SK-N-DZ (cell line): ENCODE data around the gene TTC38. TPM values are rescaled to one million over a fixed set of nuclear protein-coding genes. Genes with fewer than 3 reads are reported as not detected.
A peak's percentile ranks its signal among the peaks of the same experiment; 100 is the strongest.

Source experiments
- DNase-seq: peaks from one replicate; pipeline ENCODE4 v3.0.0-alpha.2; 2015; ENCODE audit warnings: low spot score
- polyA plus RNA-seq, 2 experiments: library from polyadenylated mRNA; depleted of rRNA; stranded (reverse); fragments of >200 nt; gene quantifications; 2 replicates each; pipeline ENCODE4 v1.2.3, GENCODE V29; 2014

The TTC38 gene
- 21.8 and 27.4 TPM in 2 replicates for polyA plus RNA-seq (2014; cell fraction: cytosol; rRNA removed)
- 34.4 and 46.3 TPM in 2 replicates for polyA plus RNA-seq (2014; cell fraction: nucleus; rRNA removed)

DNA sequence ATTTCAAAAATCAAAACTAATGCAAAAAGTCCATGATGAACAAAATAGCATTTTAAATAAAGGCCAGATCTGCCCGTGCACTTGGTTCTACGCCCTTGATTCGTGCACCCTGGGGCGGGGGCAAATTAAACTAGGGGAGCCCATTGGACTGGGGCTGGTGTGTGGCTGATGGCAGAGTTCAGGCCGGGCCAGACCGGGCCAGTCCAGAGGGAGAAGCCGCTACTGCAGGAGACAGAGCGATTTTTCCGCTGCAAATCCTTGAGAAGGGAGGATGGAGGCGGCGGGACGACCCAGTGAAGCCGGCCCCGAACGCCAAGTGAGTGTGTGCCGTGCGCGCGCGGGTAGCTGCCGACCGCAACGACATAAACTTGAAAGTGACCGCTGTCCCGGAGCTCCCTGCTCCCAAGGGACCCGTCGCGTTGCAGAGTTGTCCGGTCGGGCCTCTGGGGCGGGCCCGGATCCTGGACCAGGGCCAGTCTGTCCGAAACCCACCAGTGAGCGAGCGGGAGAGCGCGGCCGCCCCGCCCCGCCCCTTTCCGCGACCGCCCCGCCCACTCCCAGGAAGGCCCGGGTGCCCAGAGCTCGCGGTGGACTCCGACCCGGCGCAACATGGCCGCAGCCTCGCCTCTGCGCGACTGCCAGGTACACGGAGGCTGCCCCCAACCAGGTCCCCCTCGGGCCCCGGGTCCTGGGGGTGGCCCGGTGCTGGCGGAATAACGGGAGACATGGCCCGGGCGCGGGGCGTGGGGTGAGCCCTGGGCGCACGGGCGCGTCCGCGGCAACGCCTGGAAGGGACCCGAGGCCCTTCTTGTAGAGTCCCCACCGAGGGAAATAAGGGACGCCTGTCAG, at the start of gene TTC38:
TSS of gene TTC38 (plus strand) at position 578 of the 849 bp plus-strand sequence. CDS start at position 610, 32 bp downstream.
- DNase-seq, result peak; percentile 84

DNA sequence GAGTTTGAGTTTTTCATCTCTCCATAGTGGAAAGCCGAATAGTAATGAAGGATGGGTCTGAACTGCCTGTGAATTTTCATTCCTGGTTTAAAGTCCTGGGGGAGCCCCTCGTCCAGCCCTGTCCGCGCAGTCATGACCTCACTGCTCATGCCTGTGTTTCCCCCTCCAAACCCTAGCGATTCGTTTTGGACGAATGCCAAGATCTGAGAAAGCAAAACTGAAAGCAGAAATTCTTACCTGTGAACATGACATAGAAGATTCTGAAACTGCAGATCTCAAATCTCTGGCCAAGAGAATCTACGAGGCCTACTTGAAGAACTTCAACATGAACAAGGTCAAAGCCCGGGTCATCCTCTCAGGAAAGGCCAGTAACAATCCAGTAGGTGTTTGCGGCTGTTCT, 48.2 kb upstream of the TTC38 start:
- no peak for DNase-seq

DNA sequence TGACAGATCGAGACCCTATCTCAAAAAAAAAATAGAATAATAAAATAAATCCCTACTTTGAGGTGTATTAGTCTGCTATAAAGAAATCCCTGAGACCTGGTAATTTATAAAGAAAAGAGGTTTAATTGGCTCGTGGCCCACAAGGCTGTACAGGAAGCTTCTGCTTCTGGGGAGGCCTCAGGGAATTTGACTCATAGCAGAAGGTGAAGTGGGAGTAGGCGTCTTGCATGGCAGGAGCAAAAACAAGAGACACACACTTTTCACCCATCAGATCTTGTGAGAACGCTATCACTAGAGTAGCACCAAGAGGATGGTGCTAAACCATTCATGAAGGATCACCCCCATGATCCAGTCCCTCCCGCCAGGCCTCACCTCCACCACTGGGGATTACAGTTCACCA, 46.9 kb upstream of the TTC38 start:
- DNase-seq, result no peak

DNA sequence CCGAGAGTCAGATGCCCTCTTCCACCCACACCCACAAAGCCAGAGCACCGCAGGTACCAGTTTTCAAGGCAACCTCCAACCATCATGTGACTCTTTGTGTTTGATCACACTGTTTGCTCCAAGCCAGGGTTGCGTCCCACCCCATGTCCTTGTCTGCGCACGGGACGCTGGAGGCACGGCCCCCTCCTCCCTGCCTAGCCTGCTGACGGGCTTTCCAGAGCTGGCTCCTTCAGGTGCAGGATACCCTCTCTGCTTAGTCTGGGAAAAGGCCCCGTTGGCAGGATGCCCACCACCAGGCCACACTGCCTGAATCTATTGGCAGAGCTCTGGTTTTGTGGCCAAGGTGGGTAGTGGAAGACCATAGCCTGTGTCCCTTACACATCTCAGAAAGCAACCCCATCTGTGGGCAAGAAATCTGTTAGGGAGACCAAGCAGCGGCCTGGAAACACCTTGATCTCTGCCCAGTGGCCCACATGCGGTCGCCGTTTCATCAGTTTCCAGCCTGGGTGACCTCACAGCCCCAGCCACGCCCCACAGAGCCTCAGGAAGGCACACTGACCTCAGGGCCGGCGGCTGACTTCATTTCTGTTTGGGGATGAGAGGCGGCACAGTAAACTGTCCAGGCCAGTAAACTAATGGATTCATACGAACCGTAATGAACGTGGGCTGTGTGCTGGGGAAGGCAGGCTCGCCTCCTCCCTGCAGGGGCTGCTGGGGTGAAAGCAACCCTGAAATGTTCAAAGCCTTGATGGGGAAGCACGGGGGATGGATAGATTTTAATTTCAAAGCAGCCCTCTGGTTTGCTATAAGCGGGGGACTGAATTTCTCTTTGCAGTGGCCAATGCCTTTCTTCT, 43.5 kb upstream of the TTC38 start:
- DNase-seq, result no peak

- DNase-seq, result no peak
Observed at GRCh38 chr22:46224898-46225290, 42.9 kb upstream of the TTC38 start.

GRCh38 chr22:46225631-46226030, 42.2 kb upstream of the TTC38 start:
- no peak for DNase-seq

DNA sequence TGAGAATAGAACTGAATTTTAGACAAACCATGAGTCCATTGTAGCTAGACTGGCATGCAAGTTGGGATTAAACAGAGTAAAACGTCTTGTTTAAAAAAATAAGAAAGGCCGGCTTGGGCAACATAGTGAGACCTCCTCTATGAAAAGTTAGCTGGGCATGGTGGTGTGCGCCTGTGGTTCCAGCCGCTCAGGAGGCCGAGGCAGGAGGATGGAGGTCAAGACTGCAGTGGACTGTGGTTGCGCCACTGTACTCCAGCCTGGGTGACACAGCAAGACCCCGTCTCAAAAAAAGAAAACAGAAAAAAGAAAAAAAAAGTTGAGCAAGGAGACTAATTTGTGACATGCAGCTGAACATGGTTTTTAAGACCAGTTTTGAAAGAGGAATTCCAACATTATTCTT, 41.2 kb upstream of the TTC38 start:
- no peak for DNase-seq

DNA sequence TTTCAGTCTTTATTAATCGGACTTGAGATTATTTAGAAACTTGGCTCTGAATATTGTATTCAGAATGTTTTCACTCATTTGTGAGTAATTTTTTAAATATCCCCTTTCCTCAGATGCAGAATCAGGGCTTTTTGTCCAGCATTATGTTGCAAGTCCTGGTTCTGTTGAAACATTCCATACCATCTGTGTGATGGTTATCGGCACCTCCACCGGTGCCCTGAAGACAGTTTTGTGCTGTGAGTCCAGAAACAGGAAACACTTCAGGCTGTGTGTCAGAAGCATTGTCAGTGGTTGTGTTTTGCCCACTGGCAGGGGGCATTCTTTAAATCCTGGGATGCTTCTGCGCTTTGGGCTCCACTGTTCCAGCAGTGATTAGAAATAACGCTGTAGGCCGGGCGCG, 38.1 kb upstream of the TTC38 start:
- no peak for DNase-seq

GRCh38 chr22:46230262-46230901, 37.4 kb upstream of the TTC38 start:
- no peak for DNase-seq

DNA sequence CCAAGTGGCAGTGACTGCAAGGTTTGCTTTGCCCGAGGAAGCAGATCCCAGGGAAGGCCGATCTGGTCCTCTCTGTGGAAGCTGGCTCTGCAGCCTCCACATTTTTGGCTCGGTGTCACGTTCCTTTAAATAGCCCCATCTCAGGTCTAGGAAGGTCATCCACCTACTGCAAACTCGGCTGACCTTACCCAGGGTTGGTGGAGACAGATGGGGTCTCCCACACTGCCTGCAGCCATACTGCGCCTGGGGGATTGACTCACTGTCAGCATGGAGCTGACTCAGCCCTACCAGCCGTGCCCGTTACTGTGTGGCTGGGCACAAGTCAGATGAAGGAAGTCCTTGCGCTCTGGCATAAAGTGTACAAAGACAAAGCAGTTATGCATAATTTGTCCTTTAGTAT, 34.6 kb upstream of the TTC38 start:
- DNase-seq, result no peak

GRCh38 chr22:46234969-46235368, 32.8 kb upstream of the TTC38 start:
- no peak for DNase-seq

- no peak for DNase-seq
Observed at GRCh38 chr22:46237453-46238124, 30.2 kb upstream of the TTC38 start.

DNA sequence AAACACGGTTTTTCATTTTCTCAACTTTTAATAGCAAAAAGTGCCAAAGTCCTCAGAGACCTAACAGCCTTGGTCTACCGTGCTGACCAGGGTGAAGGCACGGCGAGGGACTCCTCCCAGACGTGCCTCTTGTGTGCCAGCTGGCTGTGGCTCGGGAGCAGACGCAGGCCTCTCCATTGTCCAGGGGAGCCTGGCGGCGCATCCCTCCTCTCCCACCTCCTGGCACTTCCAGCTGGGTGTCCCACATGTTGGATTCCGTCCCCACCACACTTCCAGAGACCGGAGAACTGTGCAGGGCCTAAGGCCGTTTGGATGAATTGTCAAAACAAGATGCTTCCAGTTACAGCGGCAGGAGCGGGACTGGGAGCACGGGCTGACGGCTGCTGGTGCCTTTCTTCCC, 29.3 kb upstream of the TTC38 start:
- DNase-seq, result no peak

- no peak for DNase-seq
Observed at GRCh38 chr22:46239261-46240048, 28.4 kb upstream of the TTC38 start.

GRCh38 chr22:46240073-46240472, 27.7 kb upstream of the TTC38 start:
- DNase-seq, result no peak

GRCh38 chr22:46240506-46240905, 27.3 kb upstream of the TTC38 start:
- no peak for DNase-seq

- DNase-seq, result no peak
Observed at GRCh38 chr22:46240907-46241306, 26.9 kb upstream of the TTC38 start.

DNA sequence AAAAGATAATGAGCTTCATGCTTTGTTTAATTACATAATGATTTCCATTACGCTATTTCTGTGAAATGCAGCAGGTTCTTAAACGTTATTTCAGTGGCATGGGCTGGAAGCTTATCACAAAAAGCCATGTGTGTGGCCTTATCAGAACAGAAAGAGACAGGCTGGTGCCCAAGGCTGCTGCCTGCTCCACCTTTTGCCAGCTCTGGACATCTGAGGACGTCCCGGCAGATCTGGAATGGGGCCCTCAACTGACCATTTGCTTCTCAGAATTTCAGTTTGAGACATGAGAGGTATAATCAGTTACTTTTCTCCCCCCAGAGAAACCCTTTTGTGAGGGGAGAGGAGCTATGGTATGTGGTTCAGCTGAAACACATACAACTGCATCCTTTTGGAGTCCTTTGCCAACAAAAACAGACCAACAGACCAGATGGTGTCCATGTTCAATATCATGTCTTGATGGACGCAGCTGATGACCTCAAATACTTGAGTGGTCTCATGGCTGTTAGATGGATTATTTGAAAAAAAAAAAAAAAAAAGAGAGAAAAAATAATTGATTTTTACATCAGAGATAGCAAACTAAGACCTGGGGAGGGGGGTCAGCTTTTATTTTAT, 26.3 kb upstream of the TTC38 start:
- no peak for DNase-seq

DNA sequence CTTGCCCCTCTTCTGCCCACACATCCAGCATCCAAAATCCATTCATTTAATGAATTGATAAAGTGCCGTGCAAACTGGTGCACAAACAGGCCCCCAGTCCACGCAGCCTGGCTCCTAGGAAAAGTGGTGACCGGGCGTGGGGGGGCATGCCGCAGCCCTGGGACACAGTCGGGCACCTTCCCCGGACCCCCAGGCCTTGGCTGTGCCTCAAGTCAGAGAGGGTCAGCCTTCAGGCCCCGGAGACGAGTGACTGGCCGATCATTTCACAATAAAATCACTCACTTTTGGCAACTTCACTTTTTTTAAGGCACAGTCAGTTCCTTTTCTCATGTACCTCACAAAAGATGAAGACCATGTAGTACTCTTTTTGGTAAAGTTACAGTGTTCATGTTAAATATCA, 25.7 kb upstream of the TTC38 start:
- no peak for DNase-seq

DNA sequence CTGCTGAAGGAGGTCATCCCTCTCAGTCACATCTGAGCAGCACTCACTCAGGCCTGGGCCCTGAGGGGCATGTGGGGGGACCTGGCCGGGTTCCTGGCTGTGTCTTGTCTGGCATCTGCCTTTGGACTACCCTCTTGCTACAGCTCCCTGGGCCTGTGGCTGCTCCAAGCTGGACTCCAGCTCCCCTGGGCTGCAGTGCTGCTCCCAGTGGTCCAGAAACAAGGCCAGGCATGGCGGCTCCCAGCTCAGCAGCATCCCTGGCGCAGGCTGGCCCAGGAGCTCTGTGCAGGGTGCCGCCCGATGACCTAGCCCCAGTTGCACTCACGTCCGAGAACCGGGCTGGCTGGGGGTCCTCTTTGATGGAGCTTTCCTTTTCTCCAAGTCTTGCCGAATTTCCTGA, 23.0 kb upstream of the TTC38 start:
- no peak for DNase-seq
